ENCODE measurements around the gene TIMM44. TPM values are rescaled to one million over a fixed set of nuclear protein-coding genes. Genes with fewer than 3 reads are reported as not detected.
A peak's percentile ranks its signal among the peaks of the same experiment; 100 is the strongest.

Gene TIMM44
- total and polyA plus RNA-seq, 2 donors (not counting 3 experiments of a cell fraction or from before 2014, with no cell fraction given): 61.5 to 64.3 TPM

DNA sequence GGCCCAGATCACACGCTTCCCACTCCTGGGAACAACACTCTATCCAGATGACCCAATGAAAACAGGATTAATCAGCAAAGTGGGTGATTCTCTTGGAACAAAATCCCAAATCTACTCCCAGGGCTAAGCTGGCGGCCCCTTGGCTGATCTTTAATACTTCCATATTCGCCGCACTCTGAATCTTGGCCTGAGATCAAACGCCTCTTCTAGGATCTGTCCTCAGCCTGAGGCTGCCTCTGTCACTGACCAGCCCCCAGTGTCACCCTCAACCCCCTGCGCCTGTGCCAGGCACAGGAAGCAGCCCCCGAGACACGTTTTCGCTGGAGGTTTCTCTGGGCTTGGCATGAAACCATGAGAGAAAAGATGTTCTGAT lies 15.1 kb downstream of the TIMM44 start:
- no peak for FAIRE-seq

More for the DNA sequence above, 15.1 kb downstream of the TIMM44 start:
- intact Hi-C loops (cut with micrococcal nuclease) (no loop called here), dilution Hi-C loops (cut with MboI; ENCODE audit: extremely low pct_ligation_motif_present, low sequenced_read_pairs) (no loop called here)
- Histone ChIP-seq H3K36me3 (ENCODE audit: control insufficient read depth in 2 of 2, extremely low read depth in 1 of 2, insufficient read depth in 2 of 2, low read length in 2 of 2) (peaks cover 2 to 26% of the 10 kb centered on the region in 2 experiments), H3K27ac (ENCODE audit: insufficient read depth, low read depth, low read length) (peak overlapping the region; percentile 59), H4K20me1 (replicated peaks; ENCODE audit: control insufficient read depth, extremely low read depth, insufficient read depth, low read length) (no peaks in the 10 kb centered on the region), H3K9me1 (replicated peaks; ENCODE audit: control insufficient read depth, extremely low read depth, insufficient read depth, low read length) (no peaks in the 10 kb centered on the region), H3K4me1 (ENCODE audit: control insufficient read depth, extremely low read depth, insufficient read depth, low read length) (peaks cover 17% of the 10 kb centered on the region), H3K4me2 (ENCODE audit: insufficient read depth, low read length) (no peak overlapping the region), H3K4me3 (replicated peaks in 1 of 3; ENCODE audit: insufficient read depth in 1 of 3, low read depth in 1 of 3, low read length in 3 of 3) (no peak overlapping the region), H2AFZ (ENCODE audit: low read depth, low read length) (no peak overlapping the region), H3K27me3 (ENCODE audit: control insufficient read depth in 2 of 2, insufficient read depth in 2 of 2, low read length in 2 of 2) (no peaks in the 10 kb centered on the region), H3K9ac (replicated peaks; ENCODE audit: extremely low read depth, insufficient read depth, low read length) (peak overlapping the region; percentile 12), H3K9me3 (replicated peaks; ENCODE audit: control insufficient read depth, insufficient read depth, low read length) (no peaks in the 10 kb centered on the region), H3K79me2 (ENCODE audit: control insufficient read depth, insufficient read depth, low read length) (no peaks in the 10 kb centered on the region)
- DNase-seq (ENCODE audit: low read depth, low spot score): no peak
- no TSS peak for BruUV-seq (replicated peaks)
- POLR2A ChIA-PET: interaction anchor here (1.4 kb wide), 1 partner anchor 15 kb away, joined by 21 read pairs; the partner anchor contains the start of gene TIMM44
- CTCF ChIA-PET: interaction anchor here (0.6 to 3.9 kb wide), 8 partner anchors 8 to 574 kb away, joined by 3 to 41 read pairs (median 5); partner anchors contain the start of genes MAP2K7, SNAPC2 and TIMM44
- TF ChIP-seq FOS (IDR thresholded peaks at IDR 0.05; ENCODE audit: borderline replicate concordance, insufficient read depth, low read length) (no peak), JUN (IDR thresholded peaks at IDR 0.05; ENCODE audit: borderline replicate concordance, insufficient read depth, insufficient read length, low read depth) (no peak), POLR2AphosphoS5 (IDR thresholded peaks at IDR 0.05; ENCODE audit: insufficient read depth, low read depth, low read length) (no peak), EZH2 (IDR thresholded peaks at IDR 0.05; ENCODE audit: borderline replicate concordance, low read depth, low read length, severe bottlenecking) (no peak), POLR2A (IDR thresholded peaks at IDR 0.05; ENCODE audit: low read depth, low read length) (no peak), GATA2 (IDR thresholded peaks at IDR 0.05; ENCODE audit: insufficient read depth, insufficient read length, low read depth, low read length) (no peak), MYC (IDR thresholded peaks at IDR 0.05; ENCODE audit: low read depth, low read length) (no peak)
- TF ChIP-seq, protein P1, sequence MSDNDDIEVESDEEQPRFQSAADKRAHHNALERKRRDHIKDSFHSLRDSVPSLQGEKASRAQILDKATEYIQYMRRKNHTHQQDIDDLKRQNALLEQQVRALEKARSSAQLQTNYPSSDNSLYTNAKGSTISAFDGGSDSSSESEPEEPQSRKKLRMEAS (IDR thresholded peaks at IDR 0.05; ENCODE audit: insufficient read depth, insufficient read length): no peak
- TF ChIP-seq, protein P2, sequence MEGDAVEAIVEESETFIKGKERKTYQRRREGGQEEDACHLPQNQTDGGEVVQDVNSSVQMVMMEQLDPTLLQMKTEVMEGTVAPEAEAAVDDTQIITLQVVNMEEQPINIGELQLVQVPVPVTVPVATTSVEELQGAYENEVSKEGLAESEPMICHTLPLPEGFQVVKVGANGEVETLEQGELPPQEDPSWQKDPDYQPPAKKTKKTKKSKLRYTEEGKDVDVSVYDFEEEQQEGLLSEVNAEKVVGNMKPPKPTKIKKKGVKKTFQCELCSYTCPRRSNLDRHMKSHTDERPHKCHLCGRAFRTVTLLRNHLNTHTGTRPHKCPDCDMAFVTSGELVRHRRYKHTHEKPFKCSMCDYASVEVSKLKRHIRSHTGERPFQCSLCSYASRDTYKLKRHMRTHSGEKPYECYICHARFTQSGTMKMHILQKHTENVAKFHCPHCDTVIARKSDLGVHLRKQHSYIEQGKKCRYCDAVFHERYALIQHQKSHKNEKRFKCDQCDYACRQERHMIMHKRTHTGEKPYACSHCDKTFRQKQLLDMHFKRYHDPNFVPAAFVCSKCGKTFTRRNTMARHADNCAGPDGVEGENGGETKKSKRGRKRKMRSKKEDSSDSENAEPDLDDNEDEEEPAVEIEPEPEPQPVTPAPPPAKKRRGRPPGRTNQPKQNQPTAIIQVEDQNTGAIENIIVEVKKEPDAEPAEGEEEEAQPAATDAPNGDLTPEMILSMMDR (IDR thresholded peaks at IDR 0.05; ENCODE audit: extremely low read depth in 1 of 2, insufficient read depth in 1 of 2, low read depth in 1 of 2, low read length in 2 of 2): no peak
